Retinal pigment epithelial cell (primary cell): ENCODE measurements around the gene THBS2.

ENCODE experiments used
- DNase-seq: peaks from one replicate; pipeline ENCODE4 v3.0.0-alpha.2; 2010; ENCODE audit warnings: low read depth
- H3K4me3 ChIP-seq: 2 replicates; pipeline ENCODE4 v1.5.1; 2011; ENCODE audit warnings: mild to moderate bottlenecking, low read length, control low read depth, moderate library complexity
- CTCF ChIP-seq: conservative IDR thresholded peaks from 2 replicates; pipeline ENCODE4 v1.5.1; 2011; ENCODE audit warnings: low read depth, low read length, control low read depth, inconsistent platforms

The THBS2 gene

DNA sequence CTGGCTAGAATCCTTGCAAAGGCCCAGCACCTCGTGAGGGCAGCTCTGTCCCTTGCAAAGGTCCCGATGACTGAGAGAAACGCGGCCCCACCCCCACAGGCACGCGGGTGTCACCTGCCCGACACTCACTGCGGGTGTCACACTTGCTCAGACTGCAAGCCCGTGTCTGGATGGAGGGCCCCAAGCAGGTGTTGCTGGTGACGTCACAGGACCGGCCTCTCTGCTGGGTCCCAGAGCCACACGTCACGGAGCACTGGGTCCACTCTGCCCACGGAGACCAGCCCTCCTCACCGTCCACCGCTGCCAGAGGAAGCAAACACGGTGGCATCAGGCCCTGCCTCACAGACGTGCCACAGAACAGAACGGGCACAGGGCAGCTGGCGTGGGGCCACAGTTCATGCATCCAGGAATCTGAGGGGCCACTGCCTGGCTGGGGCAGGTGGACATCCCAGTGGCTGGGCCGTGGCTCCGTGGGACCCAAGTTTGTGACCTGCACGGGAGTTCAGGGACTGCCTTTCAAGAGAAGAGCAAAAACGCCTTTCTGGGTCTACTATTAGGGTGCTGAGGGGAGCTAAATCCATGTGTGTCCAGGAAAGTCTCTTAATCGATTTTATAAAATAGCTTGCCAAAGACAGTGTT lies 16.0 kb downstream of the THBS2 start:
- DNase-seq: no peak
- no peak overlapping the region for H3K4me3 ChIP-seq
- no peak for TF ChIP-seq CTCF

- H3K4me3 ChIP-seq: no peak overlapping the region
- DNase-seq: no peak
- TF ChIP-seq CTCF: no peak
Measured at GRCh38 chr6:169236988-169237387, 16.7 kb downstream of the THBS2 start.

GRCh38 chr6:169236545-169236944 lies 17.1 kb downstream of the THBS2 start:
- DNase-seq: no peak
- no peak for TF ChIP-seq CTCF
- no peak overlapping the region for H3K4me3 ChIP-seq

DNA sequence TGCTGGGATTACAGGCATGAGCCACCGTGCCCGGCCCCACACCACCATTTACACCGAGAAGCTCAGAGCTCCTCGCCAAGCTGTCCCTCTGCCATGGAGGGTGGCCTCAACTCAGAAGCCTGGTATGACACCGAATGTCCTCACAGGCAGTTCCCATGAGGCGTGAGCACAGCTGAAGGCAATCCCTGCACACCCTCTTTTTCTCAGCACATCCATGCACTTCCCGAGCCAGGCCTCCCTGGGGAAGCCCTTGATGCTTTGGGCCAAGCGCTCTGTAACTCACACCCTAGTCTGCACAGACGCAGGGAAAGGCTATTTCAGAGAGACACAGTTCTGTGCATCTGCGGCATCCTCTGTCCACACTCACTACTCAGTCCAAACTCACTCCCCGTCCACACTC lies 18.4 kb downstream of the THBS2 start:
- DNase-seq: no peak
- TF ChIP-seq CTCF: no peak

GRCh38 chr6:169234634-169235033 lies 19.0 kb downstream of the THBS2 start:
- H3K4me3 ChIP-seq: no peak overlapping the region
- DNase-seq: no peak
- no peak for TF ChIP-seq CTCF

More for the DNA sequence above, 18.4 kb downstream of the THBS2 start:
- no peak overlapping the region for H3K4me3 ChIP-seq

DNA sequence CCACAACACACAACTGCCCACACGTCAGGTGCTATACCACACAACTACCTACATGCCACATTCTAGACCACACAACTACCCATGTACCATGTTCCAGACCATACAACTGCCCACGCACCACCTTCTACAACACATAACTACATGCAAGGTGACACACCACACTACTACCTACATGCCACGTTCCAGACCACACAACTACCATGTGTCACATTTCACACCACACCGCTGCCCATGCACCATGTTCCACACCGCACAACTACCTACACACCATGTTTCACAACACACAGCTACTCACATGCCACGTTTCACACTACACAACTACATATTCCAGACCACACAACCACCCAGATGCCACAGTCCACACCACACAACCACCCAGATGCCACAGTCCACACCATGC lies 19.8 kb downstream of the THBS2 start:
- no peak overlapping the region for H3K4me3 ChIP-seq
- no peak for DNase-seq
- no peak for TF ChIP-seq CTCF

- TF ChIP-seq CTCF: no peak
- no peak for DNase-seq
- H3K4me3 ChIP-seq: no peak overlapping the region
Measured at GRCh38 chr6:169233181-169233580, 20.5 kb downstream of the THBS2 start.
